NCI-H1092 treated with DMSO at 0.1 percent for 48 hours (cell line): Measurements from ENCODE around the gene PCK1.

Experiments used
- DNase-seq: peaks from one replicate; lab custom pipeline; 2025; lab: John Stamatoyannopoulos, UW

PCK1 gene

DNA sequence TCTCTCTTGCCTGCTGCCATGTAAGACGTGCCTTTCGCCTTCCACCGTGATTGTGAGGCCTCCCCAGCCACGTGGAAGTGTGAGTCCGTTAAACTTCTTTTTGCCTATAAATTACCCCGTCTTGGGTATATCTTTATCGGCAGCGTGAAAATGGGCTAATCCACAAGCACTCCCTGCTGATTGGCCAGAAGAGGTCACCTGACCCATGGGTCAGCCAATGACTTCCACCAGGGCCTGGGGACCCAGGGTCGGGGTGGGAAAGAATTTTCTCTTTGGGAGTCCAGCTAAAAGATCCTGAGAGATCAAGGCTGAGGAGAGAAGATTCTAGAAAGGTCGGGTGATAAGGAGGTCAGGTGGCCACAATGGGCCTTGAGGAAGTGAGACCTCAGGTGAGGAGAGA lies 42.2 kb downstream of the PCK1 start:
- DNase-seq = no peak

GRCh38 chr20:57605045-57605444 lies 44.1 kb downstream of the PCK1 start:
- DNase-seq = no peak

DNA sequence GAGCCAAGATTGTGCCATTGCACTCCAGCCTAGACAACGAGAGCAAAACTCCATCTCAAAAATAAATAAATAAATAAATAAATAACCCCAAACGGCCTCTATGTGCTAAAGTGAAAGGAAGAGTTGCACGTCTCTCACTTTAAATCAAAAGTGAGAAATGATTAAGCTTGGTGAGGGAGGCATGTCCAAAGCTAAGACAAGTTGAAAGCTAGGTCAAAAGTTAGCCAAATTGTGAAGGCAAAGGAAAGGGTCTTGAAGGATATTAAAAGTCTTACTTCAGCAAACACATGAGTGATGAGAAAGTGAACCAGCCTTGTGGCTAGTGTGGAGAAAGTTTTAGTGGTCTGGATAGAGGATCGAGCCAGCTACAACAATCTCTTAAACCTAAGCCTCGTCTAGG lies 45.0 kb downstream of the PCK1 start:
- DNase-seq = no peak

- no peak for DNase-seq
Measured at GRCh38 chr20:57608516-57608915, 47.6 kb downstream of the PCK1 start.

- DNase-seq = no peak
Measured at GRCh38 chr20:57609086-57609841, 48.4 kb downstream of the PCK1 start.

DNA sequence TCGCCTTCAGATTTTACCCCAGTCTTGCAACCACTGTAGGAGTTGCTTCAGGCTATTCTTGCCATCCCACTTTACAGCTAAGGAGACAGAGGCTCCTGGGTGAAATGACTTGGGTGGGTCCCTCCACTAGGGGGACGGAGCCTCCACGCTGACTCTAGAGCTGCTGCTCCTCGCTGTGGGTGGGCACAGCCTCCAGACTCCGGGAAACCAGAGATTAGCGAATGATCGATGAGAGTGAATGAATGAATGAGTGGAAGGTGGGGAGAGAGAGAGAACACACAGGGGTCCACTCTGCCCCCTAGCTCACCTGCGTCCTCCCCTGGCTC lies 48.9 kb downstream of the PCK1 start:
- DNase-seq = no peak

GRCh38 chr20:57610261-57610952 lies 49.5 kb downstream of the PCK1 start:
- no peak for DNase-seq

DNA sequence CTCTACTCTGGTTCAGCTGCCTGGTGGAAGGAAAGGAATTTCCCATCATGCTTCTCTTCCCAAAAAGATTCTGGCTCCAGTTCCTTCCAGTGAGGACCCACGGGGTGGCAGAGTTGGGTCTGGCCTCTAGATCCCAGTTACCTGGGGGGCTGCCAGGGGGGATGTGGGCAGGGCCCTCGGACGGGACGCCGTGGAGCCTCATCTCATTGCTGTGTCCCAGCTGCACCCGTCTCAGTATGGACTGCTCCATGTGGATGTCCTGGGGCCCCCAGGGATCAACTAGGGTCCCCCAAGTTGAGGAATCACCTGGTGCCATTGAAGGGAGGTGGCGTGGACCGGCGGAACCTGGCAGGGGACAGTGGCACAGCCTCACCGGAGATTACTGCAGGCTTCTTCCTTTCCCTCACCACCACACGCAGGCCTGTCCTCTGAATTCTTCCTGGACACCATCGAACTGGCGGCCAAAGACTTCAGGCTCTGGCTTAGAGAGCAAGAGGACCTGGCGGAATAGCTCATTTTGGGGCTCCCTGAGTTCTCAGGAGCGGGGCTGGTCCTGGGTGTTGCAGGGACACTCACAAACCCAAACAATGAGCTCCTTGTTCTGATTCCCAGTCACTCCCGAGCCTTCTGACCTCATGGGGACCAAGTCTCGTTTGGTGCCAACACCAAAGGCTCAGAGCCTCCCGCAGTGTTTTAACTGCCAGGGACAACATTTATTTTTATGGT lies 50.8 kb downstream of the PCK1 start:
- DNase-seq = no peak

DNA sequence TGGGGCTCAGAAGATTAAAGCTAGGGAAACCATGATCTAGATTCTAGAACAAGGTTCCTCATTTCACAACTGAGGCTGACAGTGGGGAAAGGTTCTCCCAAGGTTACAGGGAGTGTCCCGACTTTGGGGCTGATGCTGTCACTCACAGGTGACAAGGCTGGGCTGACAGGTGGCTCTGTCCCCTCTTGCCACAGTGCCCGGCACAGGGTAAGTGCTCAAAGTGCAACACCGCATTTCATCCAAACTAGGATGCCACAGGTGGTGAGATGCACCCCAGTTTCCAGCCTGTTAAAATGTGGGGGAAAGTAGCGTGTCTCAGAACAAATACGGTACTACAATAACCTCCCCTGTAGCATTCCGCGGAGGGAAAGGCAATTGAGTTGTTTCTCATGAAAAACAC lies 51.5 kb downstream of the PCK1 start:
- no peak for DNase-seq

GRCh38 chr20:57612916-57613315 lies 52.0 kb downstream of the PCK1 start:
- DNase-seq = no peak

DNA sequence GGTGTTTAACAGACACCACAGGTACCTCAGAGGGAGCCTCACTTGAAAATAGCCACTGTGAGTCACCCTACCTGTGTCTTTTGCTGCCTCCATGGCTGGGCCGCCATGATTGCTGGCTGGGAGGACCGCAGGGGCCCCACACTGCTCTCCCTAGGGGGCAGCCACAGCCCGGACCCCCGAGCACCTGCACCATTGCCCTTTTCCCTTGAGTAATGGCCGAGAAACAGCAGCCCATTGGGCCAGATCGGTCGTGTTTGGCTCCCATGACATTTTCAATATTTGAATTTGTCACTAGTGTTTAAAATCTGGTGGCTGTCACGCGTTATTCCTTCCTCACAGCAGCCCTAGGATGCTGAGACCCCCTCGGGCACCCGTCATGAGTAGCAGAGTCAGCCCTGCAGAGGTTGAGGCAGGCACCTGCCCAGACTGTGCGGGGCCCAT lies 52.6 kb downstream of the PCK1 start:
- DNase-seq = no peak

DNA sequence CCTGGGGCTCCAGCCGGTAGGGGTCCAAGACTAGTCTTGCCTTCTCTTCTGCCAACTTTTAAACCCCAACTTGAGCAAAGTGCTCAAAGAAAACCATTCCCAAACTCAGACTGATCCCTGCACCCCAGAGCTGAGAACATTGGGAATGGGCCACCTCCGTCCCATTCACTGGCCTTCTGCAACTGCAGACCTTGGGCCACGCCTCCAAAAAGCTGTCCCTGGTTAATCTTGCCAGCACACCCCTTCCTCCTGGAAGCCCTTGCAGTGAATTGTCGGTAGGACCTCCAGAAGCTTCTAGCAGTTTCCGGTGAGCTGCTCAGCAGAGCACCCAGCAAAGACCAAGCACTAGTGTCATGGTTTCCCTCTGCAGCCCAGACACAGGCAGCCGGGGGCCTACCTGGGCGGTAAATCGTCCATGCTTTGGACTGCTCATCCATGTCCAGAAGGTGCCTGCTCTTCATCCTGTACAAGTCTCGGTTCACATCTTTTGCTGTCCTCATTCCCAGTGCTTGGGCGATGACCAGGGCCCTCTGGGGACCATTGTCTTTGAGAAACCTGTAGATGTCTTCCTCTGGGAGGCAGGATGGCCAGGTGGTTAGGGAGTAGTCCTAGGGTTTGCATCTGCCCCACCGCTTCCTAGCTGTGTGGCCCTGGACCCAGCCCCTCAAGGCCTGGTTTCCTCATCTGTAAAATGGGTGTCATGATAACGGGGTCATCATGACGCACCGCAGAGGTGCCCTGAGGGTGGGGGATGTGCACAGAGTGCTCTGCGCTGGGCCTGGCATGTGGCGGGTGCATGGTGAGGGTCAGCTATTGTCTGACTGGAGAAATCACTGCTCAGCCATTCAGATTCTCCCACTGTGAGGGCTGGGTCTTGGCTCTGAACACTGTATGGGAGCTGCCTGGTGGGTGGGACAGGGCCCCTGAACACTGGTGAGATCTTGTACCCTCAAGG lies 53.9 kb downstream of the PCK1 start:
- DNase-seq = no peak

- no peak for DNase-seq
Measured at GRCh38 chr20:57615445-57615811, 54.5 kb downstream of the PCK1 start.

- no peak for DNase-seq
Measured at GRCh38 chr20:57616143-57616951, 55.4 kb downstream of the PCK1 start.

GRCh38 chr20:57617079-57617795 lies 56.3 kb downstream of the PCK1 start:
- no peak for DNase-seq
